NCI-H1105 (cell line): ENCODE measurements around the gene CMTM7.
A peak's percentile ranks its signal among the peaks of the same experiment; 100 is the strongest.

ENCODE experiments used
- DNase-seq: peaks from one replicate; lab custom pipeline; 2025; lab: John Stamatoyannopoulos, UW

The CMTM7 gene, protein sequence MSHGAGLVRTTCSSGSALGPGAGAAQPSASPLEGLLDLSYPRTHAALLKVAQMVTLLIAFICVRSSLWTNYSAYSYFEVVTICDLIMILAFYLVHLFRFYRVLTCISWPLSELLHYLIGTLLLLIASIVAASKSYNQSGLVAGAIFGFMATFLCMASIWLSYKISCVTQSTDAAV

DNA sequence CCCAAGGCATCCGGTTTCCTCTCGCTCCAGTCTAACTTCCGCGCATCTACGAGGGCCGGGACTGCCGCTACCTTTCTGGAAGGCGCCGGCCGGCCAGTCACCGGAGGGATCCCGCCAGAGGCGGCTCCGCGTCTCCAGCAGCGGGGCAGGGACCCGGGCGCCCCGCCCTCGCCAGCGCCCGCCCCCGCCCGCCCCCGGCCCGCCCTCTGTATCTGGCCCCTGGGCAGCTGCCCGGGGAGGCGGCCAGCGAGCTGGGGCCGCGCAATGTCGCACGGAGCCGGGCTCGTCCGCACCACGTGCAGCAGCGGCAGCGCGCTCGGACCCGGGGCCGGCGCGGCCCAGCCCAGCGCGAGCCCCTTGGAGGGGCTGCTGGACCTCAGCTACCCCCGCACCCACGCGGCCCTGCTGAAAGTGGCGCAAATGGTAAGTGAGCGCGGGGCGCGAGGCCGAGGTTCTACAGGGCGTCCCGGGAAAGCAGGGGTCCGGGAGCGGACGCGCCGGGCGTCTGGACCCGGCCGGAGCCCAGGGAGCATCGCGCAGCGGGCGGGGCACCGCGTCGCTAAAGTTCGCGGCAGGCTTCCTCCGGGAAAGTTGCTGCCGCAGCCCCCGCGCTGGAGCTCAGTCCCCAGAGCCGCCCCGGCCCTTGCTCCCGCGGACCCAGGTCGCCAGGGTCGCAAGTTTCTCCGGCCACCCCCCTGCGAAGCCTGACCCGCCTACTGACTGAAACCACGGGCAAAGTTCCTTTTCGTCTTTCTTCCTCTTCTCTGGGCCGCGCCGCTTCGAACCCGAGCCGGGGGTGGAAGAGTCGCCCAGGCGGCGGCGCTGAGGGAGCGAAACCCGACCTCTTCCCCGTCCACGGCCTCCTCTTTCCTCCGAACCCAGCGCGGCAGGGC lies at the start of gene CMTM7:
Gene CMTM7, plus strand, starts transcription at position 211 of the 893 bp plus-strand sequence. Its CDS starts 54 bp downstream, at position 265.
- no peak for DNase-seq

DNA sequence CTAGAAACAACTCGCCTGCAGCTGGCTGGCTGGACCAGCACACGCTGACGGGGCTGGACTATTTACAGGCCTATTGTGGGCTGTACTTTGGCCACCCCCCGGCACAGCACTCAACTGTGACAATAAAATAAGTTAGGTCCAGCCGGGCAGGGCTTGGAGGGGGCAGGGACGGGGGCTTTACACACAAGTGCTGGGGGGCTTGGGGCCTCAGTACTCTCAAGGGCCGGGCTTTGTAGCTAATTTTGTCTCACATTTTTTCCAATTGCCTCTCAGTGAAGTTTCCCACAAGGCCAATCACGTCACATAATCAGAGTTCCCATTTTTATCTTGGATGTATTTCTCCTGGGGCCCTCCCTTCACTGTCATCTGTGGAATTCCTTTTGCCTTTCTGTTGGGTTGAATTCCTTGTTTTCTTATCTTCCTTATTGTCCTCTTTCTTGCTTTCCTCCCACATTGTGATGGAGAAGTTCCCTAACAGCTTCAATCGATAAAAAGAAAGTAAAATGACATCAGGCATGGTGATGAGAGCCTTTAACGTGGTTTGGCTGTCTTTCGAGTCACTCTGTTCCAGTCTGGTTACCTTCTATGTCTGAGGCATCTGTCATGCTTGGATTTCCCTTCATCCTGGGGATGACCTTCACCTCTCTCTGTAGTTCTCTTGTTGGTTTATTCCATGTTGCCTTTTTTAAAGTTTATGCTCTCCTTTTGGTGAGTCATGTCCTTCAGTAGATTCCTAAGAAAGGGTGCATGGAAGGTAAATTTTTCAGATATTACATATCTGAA lies 44.1 kb upstream of the CMTM7 start:
- DNase-seq: no peak

DNA sequence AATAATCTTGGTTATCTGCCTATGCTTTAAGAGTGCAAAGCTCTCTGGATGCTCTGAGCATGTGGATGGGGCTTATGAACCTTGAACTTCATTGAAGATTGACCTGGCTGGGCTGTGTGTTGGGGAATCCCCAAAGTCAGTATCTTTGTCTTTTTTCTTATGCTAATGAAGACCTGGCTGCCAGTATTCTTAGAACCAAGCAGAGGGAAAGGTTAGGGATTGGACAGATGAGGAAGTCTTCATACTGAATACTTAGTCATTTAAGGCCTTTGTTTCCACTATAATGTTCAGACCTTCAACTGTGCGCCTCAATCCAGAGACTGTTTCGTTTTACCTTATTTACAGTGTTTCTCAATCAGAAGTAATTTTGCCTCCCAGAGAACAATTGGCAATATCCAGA lies 42.5 kb upstream of the CMTM7 start:
- no peak for DNase-seq

DNA sequence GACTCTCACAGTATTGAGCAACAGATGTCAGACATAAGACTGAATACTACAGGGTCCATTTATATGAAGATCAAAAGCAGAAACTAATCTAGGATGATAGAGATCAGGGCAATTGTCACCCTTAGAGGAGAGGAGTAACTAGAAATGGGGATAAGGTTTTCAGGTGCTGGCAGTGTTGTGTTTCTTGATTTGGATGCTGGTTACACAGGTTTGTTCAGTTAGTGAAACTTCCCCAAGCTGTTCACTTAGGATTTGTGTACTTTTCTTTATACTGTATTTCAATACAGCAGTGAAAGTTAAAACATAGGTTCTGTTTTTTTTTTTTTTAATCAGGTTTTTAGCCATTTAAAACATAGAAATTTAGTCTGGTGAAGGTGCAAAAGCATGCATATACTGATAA lies 39.1 kb upstream of the CMTM7 start:
- DNase-seq: no peak

DNA sequence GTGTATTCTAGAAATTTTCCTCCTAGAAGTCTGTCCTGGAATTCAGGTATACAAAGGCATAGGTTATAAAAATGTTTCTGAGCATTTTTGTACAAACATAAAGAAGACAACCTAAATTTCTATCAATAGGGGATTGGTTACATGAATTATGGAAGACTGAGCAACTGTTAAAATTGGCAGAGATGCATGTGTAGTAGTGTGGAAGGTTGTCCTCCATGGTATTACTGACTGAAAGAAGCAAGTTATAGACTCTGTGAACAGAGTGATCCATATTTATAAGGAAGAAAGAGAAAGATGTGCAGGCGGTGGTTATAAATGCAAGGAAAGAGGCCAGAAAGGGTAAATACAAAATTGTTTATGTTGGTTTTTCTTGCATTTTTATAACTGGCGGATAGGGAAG lies 38.3 kb upstream of the CMTM7 start:
- DNase-seq: no peak

DNA sequence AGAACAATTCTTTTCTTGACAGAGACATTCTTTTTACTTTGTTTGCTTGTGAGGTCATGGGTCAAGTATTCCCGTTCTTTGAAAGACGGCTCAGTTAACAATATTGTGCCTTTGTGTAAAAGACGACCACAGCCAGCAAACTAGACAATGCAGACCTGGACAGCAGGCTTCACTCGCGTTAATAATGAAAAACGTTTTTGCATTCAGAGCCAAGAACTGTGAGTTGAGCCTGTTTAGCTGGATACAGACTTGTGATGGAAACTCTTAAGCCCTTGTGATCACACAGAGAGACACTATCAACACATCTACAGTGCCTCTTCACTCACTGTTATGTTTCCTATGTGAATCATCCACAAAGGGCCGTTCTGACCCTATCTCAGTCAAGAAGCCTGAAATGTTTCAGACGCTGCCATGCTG lies 37.3 kb upstream of the CMTM7 start:
- no peak for DNase-seq

DNA sequence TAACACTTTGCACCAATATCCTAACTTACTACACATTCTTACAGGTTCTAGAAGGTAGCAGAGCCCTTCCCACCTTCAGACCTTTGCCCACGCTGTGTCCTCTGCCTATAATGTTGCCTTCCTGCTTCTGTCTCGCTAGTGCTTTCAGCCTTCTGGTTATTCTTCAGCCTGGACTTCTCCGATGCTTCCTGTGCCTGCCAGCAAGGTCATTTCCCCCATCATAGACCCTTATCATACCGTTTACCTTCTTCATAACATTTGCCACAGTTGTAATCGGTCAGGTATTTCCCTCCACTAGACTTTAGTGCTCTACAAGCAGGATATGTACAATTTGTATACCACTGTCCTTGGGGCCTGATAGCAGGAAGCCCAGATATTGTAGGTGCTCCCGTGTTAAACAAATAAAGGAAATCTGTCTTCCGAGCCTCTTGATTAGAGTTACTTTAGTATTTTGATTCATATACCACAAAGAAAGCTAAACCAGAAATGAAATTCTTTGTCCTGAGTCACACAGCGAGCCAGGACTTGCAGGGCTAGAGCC lies 35.8 kb upstream of the CMTM7 start:
- DNase-seq: no peak

DNA sequence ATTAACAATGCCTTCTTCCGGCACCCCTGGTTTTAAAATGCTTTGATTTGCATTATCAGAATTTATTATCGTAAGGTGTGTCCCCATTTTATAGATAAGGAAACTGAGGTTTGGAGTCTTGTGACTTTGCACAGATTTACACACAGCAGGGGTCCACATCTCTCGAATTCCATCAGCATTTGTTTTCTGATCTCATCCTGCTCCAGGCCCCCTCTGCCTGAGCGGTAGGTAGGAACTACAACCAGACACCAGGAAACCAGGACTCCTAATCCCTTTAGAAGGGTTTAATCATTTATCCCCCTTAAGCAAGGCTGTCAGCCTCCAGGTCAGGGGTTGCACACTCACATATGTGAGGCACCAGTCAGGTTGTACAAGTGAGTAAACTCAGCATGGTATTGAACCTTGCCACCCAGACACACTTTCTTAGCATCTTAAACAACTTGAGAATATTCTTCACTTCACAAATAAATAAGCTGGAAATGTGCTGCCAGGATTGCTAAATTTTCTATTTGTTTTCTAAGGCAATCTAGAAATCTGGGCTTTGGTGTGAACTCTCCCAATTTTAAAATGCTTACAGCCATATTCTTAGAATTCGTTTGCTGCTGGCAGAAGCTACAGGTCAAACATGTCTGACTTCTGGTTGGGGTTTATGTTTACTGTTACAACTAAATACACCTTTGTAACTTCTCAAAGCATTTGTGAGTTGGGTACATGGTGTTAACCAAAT lies 31.7 kb upstream of the CMTM7 start:
- no peak for DNase-seq

DNA sequence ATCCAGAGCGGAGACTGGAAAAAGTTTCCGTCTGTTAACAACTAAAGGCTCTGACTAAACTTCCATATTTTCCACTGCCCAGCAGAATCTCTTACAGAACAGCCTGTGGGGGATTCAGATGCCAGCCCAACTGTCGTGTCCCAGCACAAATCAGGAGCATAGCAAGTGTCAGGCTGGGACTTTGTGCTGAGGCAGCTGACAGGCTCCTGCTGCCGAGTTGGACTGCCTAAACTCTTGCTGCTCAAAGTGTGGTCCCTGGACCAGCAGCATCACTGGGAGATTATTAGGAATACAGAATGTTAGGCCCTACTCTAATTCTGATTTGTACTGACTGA lies 31.2 kb upstream of the CMTM7 start:
- DNase-seq: no peak

DNA sequence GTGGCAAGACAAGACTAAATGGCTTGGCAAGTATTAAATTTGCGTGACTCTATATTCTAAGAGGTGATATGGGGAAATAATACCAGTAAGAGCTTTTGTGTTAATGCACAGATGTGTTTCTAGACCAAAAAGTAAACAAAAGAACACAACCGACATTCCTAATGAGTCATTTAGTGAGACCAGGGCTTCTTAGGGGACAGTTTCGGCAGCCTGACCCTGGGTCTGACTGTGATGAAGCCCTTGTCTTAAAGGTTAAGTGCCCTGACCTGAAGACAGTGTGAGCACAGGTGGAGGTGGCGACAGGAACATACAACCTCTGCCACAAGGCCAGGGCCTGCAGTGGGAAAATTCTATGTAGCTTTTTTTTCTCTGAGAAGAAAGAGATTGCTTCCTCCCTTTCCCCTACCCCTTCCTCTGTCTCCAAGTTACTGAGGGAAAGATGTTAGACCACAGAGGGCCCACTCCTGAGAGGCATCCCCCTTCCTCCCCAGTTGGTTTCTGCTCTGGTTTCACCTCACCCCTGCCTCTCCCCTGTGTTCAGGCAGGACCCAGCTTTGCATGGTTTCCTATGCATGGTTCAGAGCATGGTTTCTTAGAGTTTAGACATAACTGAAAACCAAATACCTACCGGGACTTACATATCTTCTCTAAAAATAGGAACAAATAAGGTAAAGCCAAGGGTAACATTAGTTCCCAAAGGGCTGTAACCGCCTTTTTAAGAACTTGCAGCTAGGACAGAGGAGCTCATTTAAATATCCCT lies 24.8 kb upstream of the CMTM7 start:
- no peak for DNase-seq

DNA sequence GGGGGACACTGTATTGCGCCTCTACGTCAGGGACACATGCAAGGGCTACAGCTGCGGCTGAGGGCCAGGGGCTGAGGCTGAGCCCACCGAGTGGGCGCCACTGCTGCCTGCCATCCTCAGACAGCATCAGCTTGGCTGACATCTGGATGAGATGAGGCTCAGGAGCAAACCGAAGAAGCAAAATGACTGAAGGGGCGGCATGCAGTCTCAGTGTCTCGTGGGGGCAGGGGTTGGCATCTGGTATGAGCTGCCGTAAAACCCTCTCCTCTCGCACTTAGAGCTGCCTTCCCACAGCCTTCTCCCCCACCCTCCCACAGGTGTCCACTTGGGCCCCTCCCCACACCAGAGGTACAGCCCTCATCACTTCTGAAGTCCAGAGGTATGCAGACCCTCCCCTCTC lies 24.2 kb upstream of the CMTM7 start:
- no peak for DNase-seq

DNA sequence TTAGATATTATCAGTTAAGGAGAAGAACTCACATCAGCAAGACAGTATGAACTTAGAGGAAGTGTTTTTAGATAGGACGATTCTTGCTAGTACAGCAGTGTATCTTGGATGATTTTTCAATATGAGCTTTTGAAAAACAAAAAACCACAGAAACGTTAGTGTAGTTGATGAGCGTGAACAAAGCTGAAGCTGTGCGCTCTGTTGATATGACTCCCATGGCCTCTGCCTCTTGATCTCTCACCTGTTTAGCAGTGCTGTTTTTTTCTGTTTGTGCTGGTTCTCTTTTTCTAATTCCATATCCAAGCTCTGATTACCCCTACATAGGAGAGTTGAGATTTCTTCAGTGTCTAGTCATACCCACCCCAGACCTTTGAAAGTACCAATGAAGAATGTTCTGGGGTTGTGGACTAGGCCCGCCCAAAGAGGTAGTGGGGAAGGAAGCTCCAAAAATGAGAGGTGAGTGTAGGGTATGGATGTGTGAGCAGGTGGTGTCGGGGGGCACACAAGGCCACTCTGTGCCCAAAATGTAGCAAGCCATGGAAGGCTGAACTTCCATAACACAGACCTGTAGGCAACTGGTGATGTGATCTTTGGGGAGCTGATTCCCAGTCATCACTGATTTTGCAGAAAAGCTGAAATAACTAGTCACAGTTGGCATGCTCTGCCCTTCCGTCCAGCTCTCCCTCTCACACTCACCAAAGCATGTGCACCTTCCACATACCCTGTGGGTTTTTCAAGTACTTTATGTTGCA lies 20.0 kb upstream of the CMTM7 start:
- no peak for DNase-seq

DNA sequence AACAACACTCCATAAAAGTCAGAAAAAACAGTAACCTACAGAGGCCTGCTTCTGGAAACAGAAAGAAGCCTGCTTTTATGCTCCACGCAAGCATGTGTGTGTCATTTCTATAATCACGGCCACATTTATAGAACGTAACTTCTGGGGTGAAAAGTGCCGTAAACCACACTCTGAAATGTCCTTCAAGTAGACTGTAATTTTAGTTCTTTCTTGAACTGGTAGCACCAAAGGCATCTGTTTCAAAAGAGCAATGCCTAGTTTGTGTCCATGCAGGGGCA lies 19.5 kb upstream of the CMTM7 start:
- no peak for DNase-seq

DNA sequence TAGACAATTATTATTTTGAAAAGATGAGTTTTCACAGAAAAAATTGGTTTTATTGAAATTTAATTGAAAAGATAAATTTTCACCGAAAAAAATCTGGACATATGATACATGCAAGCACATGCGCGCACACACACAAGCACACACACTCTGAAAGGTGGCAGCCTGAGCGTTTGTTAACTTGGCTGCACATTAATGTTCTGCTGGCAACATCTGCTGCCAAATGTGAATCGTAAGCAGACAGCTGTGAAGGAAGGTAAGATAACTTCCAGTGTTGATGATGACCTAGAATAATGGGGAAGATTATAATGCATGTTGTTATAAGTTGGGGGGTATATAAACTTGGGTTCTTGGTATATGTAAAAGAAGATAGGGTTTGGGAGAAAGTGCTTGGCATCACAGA lies 18.4 kb upstream of the CMTM7 start:
- no peak for DNase-seq

DNA sequence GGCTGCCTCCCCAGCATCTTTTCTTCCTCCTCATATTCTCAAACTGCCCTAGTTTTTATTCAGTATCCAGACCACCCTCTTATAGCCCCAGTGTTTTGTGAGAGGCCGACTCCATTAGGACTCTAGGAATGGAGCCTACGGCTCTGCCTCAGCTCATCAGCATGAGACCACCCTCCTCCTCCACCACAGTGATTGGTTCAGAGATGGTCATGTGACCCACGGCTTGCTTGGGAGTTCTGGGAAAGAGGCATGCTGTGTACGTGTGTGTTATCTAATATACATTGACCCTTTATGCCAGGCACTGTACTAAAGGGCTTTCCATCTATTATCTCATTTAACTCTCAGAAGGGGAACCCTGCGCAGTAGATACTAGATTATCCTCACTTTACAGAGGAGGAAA lies 17.8 kb upstream of the CMTM7 start:
- DNase-seq: no peak

DNA sequence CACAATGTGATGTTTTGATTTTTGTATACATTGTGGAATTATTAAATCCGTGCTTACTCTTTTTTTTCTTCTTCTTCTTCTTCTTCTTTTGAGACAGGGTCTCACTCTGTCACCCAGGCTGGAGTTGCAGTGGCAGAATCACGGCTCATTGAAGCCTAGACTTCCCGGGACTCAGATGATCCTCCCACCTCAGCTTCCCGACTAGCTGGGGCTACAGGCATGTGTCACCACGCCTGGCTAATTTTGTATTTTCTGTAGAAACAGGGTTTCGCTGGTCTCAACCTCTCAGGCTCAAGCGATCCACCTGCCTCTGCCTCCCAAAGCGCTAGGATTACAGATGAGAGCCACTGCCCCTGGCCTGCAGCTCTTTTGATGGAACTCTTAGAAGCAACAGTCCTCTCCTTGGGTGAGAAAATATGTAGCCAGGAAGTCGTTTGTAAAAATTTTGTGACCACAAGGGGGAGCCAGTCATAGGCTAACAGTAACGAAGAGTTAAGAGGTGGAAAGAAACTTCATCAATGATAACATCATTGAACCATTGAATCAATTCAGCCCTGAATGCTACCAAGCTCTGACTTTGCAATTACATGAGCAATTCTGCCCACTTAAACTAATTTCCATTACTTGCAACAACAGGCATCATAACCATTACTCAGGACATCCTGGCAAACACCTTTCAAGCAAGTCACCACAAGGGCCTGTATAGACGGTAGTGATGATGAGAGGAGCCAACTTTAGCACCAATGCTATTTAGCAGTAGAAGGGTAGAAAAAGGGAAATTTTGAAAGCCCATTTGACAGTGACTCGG lies 16.7 kb upstream of the CMTM7 start:
- DNase-seq: peak; percentile 42

DNA sequence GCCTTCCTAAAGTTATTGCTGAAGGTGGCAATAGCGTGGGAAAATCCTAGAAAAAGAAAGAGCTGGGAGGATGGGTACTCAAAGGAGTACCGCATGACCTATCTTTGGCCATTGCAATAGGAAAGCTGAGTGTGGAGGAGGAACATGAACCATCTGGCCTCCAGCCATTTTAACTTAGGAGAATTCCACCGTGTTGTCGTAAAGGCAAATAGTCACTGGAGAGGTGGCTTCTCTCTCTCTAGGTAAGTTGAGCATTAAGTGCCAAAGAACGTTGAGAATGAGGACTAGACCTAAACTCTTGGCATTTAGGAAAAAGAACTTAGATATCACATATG lies 16.1 kb upstream of the CMTM7 start:
- DNase-seq: no peak

DNA sequence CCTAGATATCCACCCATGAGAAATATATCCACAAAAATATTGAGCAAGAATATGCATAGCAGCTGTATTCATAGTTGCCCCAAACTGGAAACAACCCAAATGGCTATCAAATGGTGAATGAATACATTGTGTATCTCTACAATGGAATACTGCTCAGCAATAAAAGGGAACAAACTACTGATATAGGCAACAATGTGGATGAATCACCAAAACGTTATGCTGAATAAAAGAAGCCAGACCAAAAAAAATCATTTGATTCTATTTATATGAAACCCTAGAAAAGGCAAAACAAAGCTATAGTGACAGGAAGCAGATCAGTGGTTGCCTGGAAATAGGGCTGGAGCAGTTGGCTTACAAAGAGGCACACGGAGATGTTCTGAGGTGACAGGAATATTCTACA lies 15.5 kb upstream of the CMTM7 start:
- no peak for DNase-seq

DNA sequence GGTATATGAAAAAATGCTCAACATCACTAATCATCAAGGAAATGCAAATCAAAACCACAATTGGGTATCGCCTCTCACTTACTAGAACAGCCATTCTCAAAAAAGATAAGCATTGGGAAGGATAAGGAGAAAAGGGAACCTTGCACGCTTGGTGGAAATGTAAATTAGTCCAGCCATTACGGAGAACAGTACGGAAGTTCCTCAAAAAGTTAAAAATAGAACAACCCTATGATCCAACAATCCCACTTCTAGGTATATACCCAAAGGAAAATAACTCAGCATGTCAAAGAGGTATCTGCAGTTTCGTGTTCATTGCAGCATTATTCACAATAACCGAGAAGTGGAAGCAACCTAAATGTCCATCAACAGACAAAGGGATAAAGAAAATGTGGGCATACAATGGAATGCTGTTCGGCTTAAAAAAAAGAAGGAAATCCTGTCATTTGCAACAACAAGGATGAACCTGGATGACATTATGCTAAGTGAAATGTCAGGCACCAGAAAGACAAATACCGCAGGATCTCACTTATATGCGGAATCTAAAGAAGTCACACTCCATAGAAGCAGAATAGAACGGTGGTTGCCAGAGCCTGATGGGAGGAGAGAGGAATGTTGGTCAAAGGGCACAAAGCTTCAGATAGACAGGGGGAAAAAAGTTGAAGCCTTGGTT lies 11.7 kb upstream of the CMTM7 start:
- DNase-seq: no peak

DNA sequence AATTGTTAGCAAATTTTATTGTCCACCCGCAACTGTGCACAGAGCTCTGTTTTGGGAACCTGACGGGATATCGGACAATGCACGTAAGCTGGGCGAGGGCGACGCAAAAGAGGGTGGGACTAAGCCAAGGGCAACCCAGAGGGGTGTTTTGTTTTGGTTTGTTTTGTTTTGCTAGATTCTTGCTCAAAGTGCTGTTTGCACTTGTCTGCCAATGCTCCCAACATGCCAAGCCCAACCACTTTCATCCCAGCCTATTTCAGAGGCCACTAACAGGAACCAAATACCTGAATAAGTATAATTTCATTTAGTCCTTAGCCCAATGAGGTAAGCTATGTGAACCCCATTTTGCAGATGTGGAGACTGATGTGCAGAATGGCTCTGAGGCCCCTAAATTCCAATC lies 9.7 kb upstream of the CMTM7 start:
- DNase-seq: no peak
